ENCODE results near the gene C6orf58.

Gene C6orf58

DNA sequence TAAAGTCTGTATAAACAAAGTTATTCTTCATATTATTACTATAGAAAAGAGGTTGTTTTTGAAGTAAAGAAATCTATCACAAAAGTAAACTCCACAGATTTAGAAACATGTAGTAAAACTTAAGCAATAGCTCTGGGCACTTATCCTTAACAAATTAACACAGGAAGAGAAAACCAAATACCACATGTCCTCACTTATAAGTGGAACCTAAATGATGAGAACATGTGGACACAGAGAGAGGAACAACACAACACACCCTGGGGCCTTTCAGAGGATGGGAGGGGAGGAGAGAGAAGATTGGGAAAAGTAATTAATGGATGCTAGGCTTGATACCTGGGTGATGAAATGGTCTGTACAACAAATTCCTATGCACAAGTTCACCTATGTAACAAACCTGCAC, 57.2 kb downstream of the C6orf58 start:
- Mint-ChIP-seq H3K4me1 (no peaks in the 10 kb centered on the region), H3K4me3 (no peak overlapping the region), H3K27ac (no peak overlapping the region), H3K36me3 (no peaks in the 10 kb centered on the region), H3K27me3 (no peaks in the 10 kb centered on the region), H3K9me3 (no peaks in the 10 kb centered on the region)
- CTCF ChIA-PET: no interaction called here
- DNase-seq: no peak

DNA sequence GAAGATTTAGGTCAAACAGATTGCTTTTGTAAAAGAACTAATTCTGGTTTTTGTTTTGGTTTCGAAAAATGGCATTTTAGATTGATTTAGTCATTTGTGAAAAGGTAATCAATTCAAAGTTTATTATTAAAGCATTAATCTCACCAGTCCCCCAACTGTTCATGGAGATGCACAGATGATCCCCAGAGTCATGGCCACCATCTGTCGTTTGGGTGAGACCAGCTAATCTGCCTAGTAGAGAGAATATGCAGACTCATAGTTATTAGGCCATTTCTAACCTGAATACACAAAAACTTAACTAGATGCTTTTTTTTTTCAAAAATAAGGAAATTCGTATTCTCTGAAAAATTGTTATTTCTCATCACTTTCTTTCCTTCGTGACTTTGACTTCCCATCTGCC, 58.1 kb downstream of the C6orf58 start:
- H3K27me3 Mint-ChIP-seq: no peaks in the 10 kb centered on the region
- H3K9me3 Mint-ChIP-seq: no peaks in the 10 kb centered on the region
- H3K27ac Mint-ChIP-seq: no peak overlapping the region
- no peaks in the 10 kb centered on the region for H3K36me3 Mint-ChIP-seq
- CTCF ChIA-PET: no interaction called here
- no peaks in the 10 kb centered on the region for H3K4me1 Mint-ChIP-seq
- DNase-seq: no peak
- H3K4me3 Mint-ChIP-seq: no peak overlapping the region

DNA sequence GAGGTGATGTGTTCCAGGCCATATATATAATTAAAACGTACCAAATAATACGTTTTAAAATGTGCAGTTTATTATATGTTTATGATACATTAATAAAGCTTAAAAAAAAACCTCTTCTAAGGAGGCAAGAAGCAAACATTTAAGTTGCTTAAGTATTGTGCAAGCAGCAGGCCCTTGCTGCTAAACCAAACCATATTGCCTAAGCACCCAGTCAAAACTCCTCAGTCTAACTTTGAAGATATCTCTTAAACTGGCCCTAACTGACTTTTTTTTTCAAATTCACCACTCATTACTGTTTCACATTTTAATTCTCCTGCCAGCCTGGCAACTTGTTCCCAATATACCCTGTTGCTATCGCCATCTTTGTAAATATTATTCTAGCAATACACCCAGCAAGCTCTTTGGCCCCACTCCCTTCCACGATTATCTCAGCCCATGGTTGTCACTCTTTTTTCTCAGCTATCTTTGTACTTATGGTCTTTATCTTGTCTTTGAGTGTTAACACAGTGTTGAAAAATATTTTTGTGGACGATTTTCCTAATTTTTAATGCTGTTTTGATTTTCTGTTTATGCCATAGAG, 60.9 kb downstream of the C6orf58 start:
- Mint-ChIP-seq H3K27me3 (peaks cover 10% of the 10 kb centered on the region), H3K4me3 (no peak overlapping the region), H3K27ac (no peak overlapping the region), H3K36me3 (no peaks in the 10 kb centered on the region), H3K4me1 (no peaks in the 10 kb centered on the region), H3K9me3 (no peaks in the 10 kb centered on the region)
- CTCF ChIA-PET: interaction anchor here (0.6 kb wide), 1 partner anchor 885 kb away, joined by 3 read pairs; no protein-coding TSS in a partner anchor
- DNase-seq: no peak

Data from activated naive CD4-positive, alpha-beta T cell treated with anti-CD3 and anti-CD28 coated beads, Interleukin-2, amount 10 ng/mL, durations not matched to agents 7 days and 5 days (primary cell).